ENCODE results near the gene GOLGA7B.

GOLGA7B gene

GRCh38 chr10:97916586-97916985 is 66.9 kb downstream of the GOLGA7B start:
- TF ChIP-seq TCF4 (CRISPR knock-in tag; IDR thresholded peaks at IDR 0.05; ENCODE audit: borderline replicate concordance) (no peak), ZNF70 (CRISPR knock-in tag; IDR thresholded peaks at IDR 0.05) (no peak), RARB (CRISPR knock-in tag; IDR thresholded peaks at IDR 0.05) (no peak), CSDC2 (CRISPR knock-in tag; IDR thresholded peaks at IDR 0.05) (no peak), ZNF8 (CRISPR knock-in tag; IDR thresholded peaks at IDR 0.05) (no peak), SNAI2 (CRISPR knock-in tag; IDR thresholded peaks at IDR 0.05) (no peak), TOX (CRISPR knock-in tag; IDR thresholded peaks at IDR 0.05; ENCODE audit: borderline replicate concordance) (no peak), ISL1 (CRISPR knock-in tag; IDR thresholded peaks at IDR 0.05) (no peak)
- no peak for ATAC-seq

- no peak for ATAC-seq
- TF ChIP-seq RARB (CRISPR knock-in tag; IDR thresholded peaks at IDR 0.05) (no peak), TCF4 (CRISPR knock-in tag; IDR thresholded peaks at IDR 0.05; ENCODE audit: borderline replicate concordance) (no peak)
These were observed 69.4 kb downstream of the GOLGA7B start for GRCh38 chr10:97919012-97919411.

- ATAC-seq = no peak
- TF ChIP-seq ARNTL (CRISPR knock-in tag; IDR thresholded peaks at IDR 0.05; ENCODE audit: borderline replicate concordance, low read depth) (no peak), ZFP3 (CRISPR knock-in tag; IDR thresholded peaks at IDR 0.05) (no peak), POU6F1 (CRISPR knock-in tag; IDR thresholded peaks at IDR 0.05; ENCODE audit: borderline replicate concordance, low read depth) (no peak), SNAI2 (CRISPR knock-in tag; IDR thresholded peaks at IDR 0.05) (no peak), ZFP30 (CRISPR knock-in tag; IDR thresholded peaks at IDR 0.05) (no peak), ZC3H10 (CRISPR knock-in tag; IDR thresholded peaks at IDR 0.05) (no peak), BACH2 (CRISPR knock-in tag; IDR thresholded peaks at IDR 0.05; ENCODE audit: borderline replicate concordance) (no peak), ESRRG (CRISPR knock-in tag; IDR thresholded peaks at IDR 0.05) (no peak), OSR1 (CRISPR knock-in tag; IDR thresholded peaks at IDR 0.05) (no peak)
These were observed 71.2 kb downstream of the GOLGA7B start for GRCh38 chr10:97920865-97921264.

All from SK-N-SH treated with all-trans-retinoic acid at 6 μM for 48 hours (cell line).